C4-2B (cell line): Measurements from ENCODE around the gene MTM1.

ENCODE experiments used
- CTCF ChIP-seq: fragments of 450-650 bp; conservative IDR thresholded peaks from 2 replicates; pipeline ENCODE4 v1.5.1; 2017; ENCODE audit warnings: mild to moderate bottlenecking
- ZFX ChIP-seq: fragments of 450-650 bp; IDR thresholded peaks from 2 replicates; pipeline ENCODE4 v1.6.1; 2017

- TF ChIP-seq CTCF: no peak
- TF ChIP-seq ZFX: no peak
Measured at GRCh38 chrX:150616179-150616862, 47.9 kb downstream of the MTM1 start.
